ENCODE measurements around the gene CHKA. TPM values are rescaled to one million over a fixed set of nuclear protein-coding genes. Genes with fewer than 3 reads are reported as not detected.

The CHKA gene
- total and polyA plus RNA-seq, 9 of the 15 experiments (the other 6 are each of a cell fraction or from before 2014, with no cell fraction given), result 3.6 to 37.0 (median 30.2) TPM

GRCh38 chr11:68038718-68039525 lies 82.3 kb downstream of the CHKA start, which contains the start of gene TCIRG1 (continued):
- TF ChIP-seq, protein P1, sequence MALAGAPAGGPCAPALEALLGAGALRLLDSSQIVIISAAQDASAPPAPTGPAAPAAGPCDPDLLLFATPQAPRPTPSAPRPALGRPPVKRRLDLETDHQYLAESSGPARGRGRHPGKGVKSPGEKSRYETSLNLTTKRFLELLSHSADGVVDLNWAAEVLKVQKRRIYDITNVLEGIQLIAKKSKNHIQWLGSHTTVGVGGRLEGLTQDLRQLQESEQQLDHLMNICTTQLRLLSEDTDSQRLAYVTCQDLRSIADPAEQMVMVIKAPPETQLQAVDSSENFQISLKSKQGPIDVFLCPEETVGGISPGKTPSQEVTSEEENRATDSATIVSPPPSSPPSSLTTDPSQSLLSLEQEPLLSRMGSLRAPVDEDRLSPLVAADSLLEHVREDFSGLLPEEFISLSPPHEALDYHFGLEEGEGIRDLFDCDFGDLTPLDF (CRISPR knock-in tag; IDR thresholded peaks at IDR 0.05), result peak; percentile 73
- 0 out of 2 replicates have a peak, but pooled peaks have one; percentile 63 for TF ChIP-seq FOXK1 (CRISPR knock-in tag; IDR thresholded peaks at IDR 0.05; ENCODE audit: borderline replicate concordance)
- peak; percentile 59 to 76; a peak in 2 of 4 replicates for TF ChIP-seq HDAC1 (IDR thresholded peaks at IDR 0.05)
- TF ChIP-seq, protein P2, sequence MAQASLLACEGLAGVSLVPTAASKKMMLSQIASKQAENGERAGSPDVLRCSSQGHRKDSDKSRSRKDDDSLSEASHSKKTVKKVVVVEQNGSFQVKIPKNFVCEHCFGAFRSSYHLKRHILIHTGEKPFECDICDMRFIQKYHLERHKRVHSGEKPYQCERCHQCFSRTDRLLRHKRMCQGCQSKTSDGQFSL (CRISPR knock-in tag; IDR thresholded peaks at IDR 0.05), result no peak
- TF ChIP-seq, protein P2 (tag; IDR thresholded peaks at IDR 0.05), result no peak
- TF ChIP-seq TBP (optimal IDR thresholded peaks at IDR 0.05; ENCODE audit: low read depth, low read length), result peak; percentile 86
- TF ChIP-seq TAF1 (IDR thresholded peaks at IDR 0.05; ENCODE audit: control insufficient read depth, extremely low read depth, insufficient read depth, low read length, severe bottlenecking), result peak; percentile 72
- 0 out of 2 replicates have a peak, but pooled peaks have one; percentile 36 for TF ChIP-seq ATF7 (IDR thresholded peaks at IDR 0.05)
- TF ChIP-seq ELF1 (tag; IDR thresholded peaks at IDR 0.05), result peak; percentile 78
- TF ChIP-seq CHD1 (IDR thresholded peaks at IDR 0.05; ENCODE audit: low read length), result peak; percentile 82
- TF ChIP-seq KLF16 (IDR thresholded peaks at IDR 0.05), result no peak
- peak; percentile 83; the same call in 1 of the 2 replicates for TF ChIP-seq RB1 (IDR thresholded peaks at IDR 0.05; ENCODE audit: low read depth)
- peak; percentile 59 for TF ChIP-seq PCBP1 (IDR thresholded peaks at IDR 0.05; ENCODE audit: low read depth, low read length, poor library complexity, severe bottlenecking)
- peak; percentile 56; the same call in 1 of the 2 replicates for TF ChIP-seq RREB1 (CRISPR knock-in tag; IDR thresholded peaks at IDR 0.05)
- TF ChIP-seq, protein P3, sequence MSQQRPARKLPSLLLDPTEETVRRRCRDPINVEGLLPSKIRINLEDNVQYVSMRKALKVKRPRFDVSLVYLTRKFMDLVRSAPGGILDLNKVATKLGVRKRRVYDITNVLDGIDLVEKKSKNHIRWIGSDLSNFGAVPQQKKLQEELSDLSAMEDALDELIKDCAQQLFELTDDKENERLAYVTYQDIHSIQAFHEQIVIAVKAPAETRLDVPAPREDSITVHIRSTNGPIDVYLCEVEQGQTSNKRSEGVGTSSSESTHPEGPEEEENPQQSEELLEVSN (IDR thresholded peaks at IDR 0.05; ENCODE audit: borderline replicate concordance in 1 of 2, extremely low read depth in 1 of 2, insufficient read depth in 1 of 2, insufficient read length in 1 of 2, low read depth in 1 of 2, low read length in 1 of 2, poor library complexity in 1 of 2, severe bottlenecking in 1 of 2), result peak; percentile 23 to 78
- TF ChIP-seq PML (IDR thresholded peaks at IDR 0.05; ENCODE audit: low read length), result peak; percentile 62; the same call in 1 of the 2 replicates
- TF ChIP-seq GTF2F1 (IDR thresholded peaks at IDR 0.05; ENCODE audit: low read depth, low read length), result no peak
- TF ChIP-seq MCM7 (IDR thresholded peaks at IDR 0.05), result no peak
